GM23248 (cell line): ENCODE results near the gene CASP5.

Experiments used
- EZH2 ChIP-seq: fragments of 200-600 bp; sonication (generic); IDR thresholded peaks from 2 replicates; pipeline ENCODE4 v1.6.1; 2018; ENCODE audit warnings: antibody characterized with exemption, mild to moderate bottlenecking; ENCODE audit not compliant: insufficient read depth, poor library complexity, severe bottlenecking
- EZH2phosphoT487 ChIP-seq: fragments of 200-600 bp; sonication (generic); IDR thresholded peaks from 2 replicates; pipeline ENCODE4 v1.6.1; 2018; ENCODE audit warnings: antibody characterized with exemption, moderate library complexity, mild to moderate bottlenecking, low read depth; ENCODE audit not compliant: insufficient read depth

DNA sequence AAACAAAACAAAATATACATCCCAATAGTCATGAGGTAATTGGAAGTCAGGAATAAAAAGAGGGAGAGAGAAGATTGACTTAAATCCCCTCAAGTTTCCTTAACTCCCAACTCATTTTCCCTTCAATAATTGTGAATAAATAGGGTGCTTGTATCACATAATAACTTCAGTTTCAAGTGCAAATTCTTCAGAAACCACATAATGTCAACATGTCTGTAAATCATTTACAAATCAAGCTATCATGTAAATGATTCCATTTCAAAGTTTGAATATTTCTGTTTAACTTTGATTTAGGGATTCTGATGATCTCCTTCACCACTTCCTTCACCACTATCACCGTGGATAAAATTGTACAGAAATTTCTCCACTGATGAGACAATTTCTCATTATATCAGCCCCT, 23.2 kb downstream of the CASP5 start:
- TF ChIP-seq EZH2 (no peak), EZH2phosphoT487 (no peak)
